Activated B cell treated with CpG ODN at 0.5 μM for 24 hours (primary cell): ENCODE data around the gene MACROD2. TPM values are rescaled to one million over a fixed set of nuclear protein-coding genes. Genes with fewer than 3 reads are reported as not detected.

Experiments used
- ATAC-seq: fragments of 200-7000 bp; cut with Tn5 transposase; one replicate; pipeline ENCODE4 v1.10.0; 2021; ENCODE audit warnings: low read depth, mild to moderate bottlenecking, moderate library complexity
- CTCF ChIA-PET: fragments of 350-600 bp; sonication (Branson Sonifier 250); formaldehyde crosslinking; loops from one replicate; lab custom pipeline; 2021; ENCODE audit warnings: antibody characterized with exemption; lab: Charles Lee
- POLR2A ChIA-PET: fragments of 350-600 bp; sonication (Branson Sonifier 250); formaldehyde crosslinking; loops from one replicate; lab custom pipeline; 2021; ENCODE audit warnings: antibody characterized with exemption; lab: Charles Lee
- DNase-seq: peaks from one replicate; pipeline ENCODE4 v3.0.0; 2022
- H3K27ac Mint-ChIP-seq: one replicate; pipeline ENCODE4 v1.8.0; 2020; ENCODE audit warnings: mixed read lengths
- H3K27me3 Mint-ChIP-seq: one replicate; pipeline ENCODE4 v1.8.0; 2021; ENCODE audit warnings: mixed read lengths
- H3K36me3 Mint-ChIP-seq: one replicate; pipeline ENCODE4 v1.8.0; 2021; ENCODE audit warnings: low read depth, mixed read lengths
- H3K4me1 Mint-ChIP-seq: one replicate; pipeline ENCODE4 v1.8.0; 2021; ENCODE audit warnings: mixed read lengths
- H3K4me3 Mint-ChIP-seq: one replicate; pipeline ENCODE4 v1.8.0; 2020; ENCODE audit warnings: mild to moderate bottlenecking, mixed read lengths
- H3K9me3 Mint-ChIP-seq: one replicate; pipeline ENCODE4 v1.8.0; 2020; ENCODE audit warnings: mixed read lengths
- intact Hi-C: fragments of 100-400 bp; cut with micrococcal nuclease; formaldehyde crosslinking; loops from one replicate; pipeline ENCODE4 v1.15.1; 2024
- total RNA-seq: library from RNA; stranded (reverse); gene quantifications from 2 replicates; pipeline ENCODE4 v1.2.3, GENCODE V29; 2022
- TF ChIP-seq, protein P1 (sequence below): fragments of 200-600 bp; IDR thresholded peaks from one replicate; pipeline ENCODE4 v1.8.0; 2022; ENCODE audit warnings: antibody characterized with exemption, mild to moderate bottlenecking

Gene MACROD2
- total RNA-seq, 1 donor from 2014 or later = 55.1 TPM

DNA sequence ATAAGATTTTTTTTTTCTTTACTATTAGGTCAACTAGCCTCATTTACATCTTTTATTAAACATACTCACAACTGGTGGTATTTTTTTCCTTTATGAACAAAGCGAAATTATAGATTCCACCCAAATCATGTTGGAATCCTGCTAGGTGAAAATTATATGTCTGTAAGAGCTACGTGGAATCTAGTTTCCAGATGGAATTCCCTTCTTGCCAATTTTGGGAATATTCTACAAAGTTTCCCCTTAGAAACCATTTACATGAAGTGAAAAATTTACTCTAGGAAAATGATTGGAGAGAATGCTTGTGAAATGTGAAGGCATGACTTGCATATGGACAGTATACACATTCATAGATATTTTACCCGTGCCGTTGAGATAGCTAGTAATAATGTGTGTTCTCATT is 1466.6 kb downstream of the MACROD2 start:
- TF ChIP-seq, protein P1, sequence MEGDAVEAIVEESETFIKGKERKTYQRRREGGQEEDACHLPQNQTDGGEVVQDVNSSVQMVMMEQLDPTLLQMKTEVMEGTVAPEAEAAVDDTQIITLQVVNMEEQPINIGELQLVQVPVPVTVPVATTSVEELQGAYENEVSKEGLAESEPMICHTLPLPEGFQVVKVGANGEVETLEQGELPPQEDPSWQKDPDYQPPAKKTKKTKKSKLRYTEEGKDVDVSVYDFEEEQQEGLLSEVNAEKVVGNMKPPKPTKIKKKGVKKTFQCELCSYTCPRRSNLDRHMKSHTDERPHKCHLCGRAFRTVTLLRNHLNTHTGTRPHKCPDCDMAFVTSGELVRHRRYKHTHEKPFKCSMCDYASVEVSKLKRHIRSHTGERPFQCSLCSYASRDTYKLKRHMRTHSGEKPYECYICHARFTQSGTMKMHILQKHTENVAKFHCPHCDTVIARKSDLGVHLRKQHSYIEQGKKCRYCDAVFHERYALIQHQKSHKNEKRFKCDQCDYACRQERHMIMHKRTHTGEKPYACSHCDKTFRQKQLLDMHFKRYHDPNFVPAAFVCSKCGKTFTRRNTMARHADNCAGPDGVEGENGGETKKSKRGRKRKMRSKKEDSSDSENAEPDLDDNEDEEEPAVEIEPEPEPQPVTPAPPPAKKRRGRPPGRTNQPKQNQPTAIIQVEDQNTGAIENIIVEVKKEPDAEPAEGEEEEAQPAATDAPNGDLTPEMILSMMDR = no peak
- ChIA-PET POLR2A (no interaction called here), CTCF (no interaction called here)
- H3K9me3 Mint-ChIP-seq = no peaks in the 10 kb centered on the region
- H3K27ac Mint-ChIP-seq = no peak overlapping the region
- peaks cover 11% of the 10 kb centered on the region for H3K4me1 Mint-ChIP-seq
- DNase-seq (no peak), ATAC-seq (no peak)
- peaks cover 2% of the 10 kb centered on the region for H3K27me3 Mint-ChIP-seq
- intact Hi-C loops = no loop called here
- no peak overlapping the region for H3K4me3 Mint-ChIP-seq
- no peaks in the 10 kb centered on the region for H3K36me3 Mint-ChIP-seq

DNA sequence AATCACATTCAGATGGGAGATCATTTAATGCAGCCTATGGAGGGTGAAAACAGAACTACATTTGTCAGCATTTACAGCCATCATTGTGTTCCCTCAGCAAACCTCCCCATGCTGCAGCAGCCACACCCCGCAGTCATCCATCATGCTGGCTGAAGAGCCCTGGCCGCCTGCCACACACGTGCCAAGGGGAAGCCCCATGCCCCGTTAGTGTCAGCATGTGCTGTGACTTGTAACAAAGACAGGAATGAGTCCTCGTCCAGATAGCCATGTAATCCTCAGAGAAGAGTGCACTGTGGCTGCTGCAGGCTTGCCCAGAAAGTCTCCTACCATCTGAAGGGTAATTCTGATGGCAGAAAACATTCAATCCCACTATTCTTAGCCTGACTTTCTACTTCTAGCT is 1480.2 kb downstream of the MACROD2 start:
- intact Hi-C loops = no loop called here
- peaks cover 12% of the 10 kb centered on the region for H3K4me1 Mint-ChIP-seq
- no peaks in the 10 kb centered on the region for H3K27me3 Mint-ChIP-seq
- TF ChIP-seq, protein P1 = no peak
- ATAC-seq (peak; percentile 64), DNase-seq (no peak)
- H3K36me3 Mint-ChIP-seq = no peaks in the 10 kb centered on the region
- no peaks in the 10 kb centered on the region for H3K9me3 Mint-ChIP-seq
- no peak overlapping the region for H3K27ac Mint-ChIP-seq
- CTCF ChIA-PET = no interaction called here
- no peak overlapping the region for H3K4me3 Mint-ChIP-seq
- POLR2A ChIA-PET = no interaction called here

DNA sequence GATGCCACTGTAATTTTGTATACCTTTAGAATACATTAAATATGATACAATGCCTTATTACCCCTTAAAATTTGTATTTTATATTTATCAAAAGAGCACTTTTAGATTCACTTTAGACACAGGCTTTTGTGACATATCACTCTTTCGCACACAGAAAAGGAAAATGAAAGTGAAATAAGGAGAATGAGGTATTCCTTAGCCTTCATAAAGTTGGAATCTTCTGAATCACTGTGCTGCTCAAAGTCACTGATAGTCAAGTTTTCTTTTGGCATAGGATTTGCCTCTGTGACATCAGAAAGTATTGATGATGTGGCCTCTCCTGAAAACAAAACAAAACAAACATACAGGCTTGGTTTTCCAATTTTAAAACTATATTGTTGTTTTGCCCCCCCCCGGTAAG is 1480.9 kb downstream of the MACROD2 start:
- POLR2A ChIA-PET = no interaction called here
- Mint-ChIP-seq H3K36me3 (no peaks in the 10 kb centered on the region), H3K4me1 (peaks cover 12% of the 10 kb centered on the region), H3K27me3 (no peaks in the 10 kb centered on the region), H3K27ac (no peak overlapping the region), H3K9me3 (no peaks in the 10 kb centered on the region), H3K4me3 (no peak overlapping the region)
- DNase-seq = no peak
- CTCF ChIA-PET = no interaction called here
- intact Hi-C loops = no loop called here
- no peak for ATAC-seq
- TF ChIP-seq, protein P1 = no peak

DNA sequence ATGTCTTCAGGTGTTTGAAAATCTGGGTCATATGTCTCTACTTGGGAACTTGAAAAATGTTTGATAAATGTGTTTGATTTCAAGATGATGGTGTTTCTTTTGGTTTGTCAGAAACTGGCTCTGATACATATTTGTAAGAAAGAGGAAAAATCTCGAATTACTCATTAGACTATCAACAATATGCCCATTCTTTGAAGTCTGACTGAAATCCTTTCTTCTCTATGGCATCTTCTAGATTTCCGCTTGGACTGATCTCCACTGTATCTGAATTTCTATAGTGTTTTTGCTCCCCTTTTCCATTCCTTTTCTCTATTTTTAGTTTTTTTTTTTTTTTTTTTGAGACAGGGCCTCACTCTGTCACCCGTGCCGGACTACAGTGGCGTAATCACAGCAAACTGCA is 1481.5 kb downstream of the MACROD2 start:
- no peak for ATAC-seq
- no peak overlapping the region for H3K27ac Mint-ChIP-seq
- no peaks in the 10 kb centered on the region for H3K9me3 Mint-ChIP-seq
- POLR2A ChIA-PET = no interaction called here
- no peak for DNase-seq
- no peaks in the 10 kb centered on the region for H3K36me3 Mint-ChIP-seq
- H3K4me3 Mint-ChIP-seq = no peak overlapping the region
- CTCF ChIA-PET = no interaction called here
- H3K4me1 Mint-ChIP-seq = peaks cover 12% of the 10 kb centered on the region
- intact Hi-C loops = no loop called here
- H3K27me3 Mint-ChIP-seq = no peaks in the 10 kb centered on the region
- TF ChIP-seq, protein P1 = no peak

DNA sequence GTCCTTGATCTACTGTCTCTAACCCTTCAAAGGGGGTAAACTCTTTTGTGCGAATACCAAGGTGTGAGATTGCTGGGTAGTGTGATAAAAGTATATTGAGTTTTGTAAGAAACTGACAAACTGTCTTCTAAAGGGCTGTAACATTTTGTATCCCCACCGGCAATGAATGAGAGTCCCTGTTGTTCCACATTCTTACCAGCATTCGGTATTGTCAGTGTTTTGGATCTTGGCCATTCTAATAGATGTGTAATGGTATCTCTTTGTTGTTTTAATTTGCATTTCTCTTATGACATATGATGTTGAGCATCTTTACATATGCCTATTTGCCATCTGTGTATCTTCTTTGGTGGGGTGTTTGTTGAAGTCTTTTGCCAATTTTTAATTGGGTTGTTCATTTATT is 1487.2 kb downstream of the MACROD2 start:
- ChIA-PET CTCF (no interaction called here), POLR2A (no interaction called here)
- ATAC-seq = no peak
- Mint-ChIP-seq H3K27ac (no peak overlapping the region), H3K4me1 (no peaks in the 10 kb centered on the region), H3K9me3 (no peaks in the 10 kb centered on the region), H3K4me3 (no peak overlapping the region), H3K27me3 (no peaks in the 10 kb centered on the region), H3K36me3 (no peaks in the 10 kb centered on the region)
- no peak for DNase-seq
- intact Hi-C loops = no loop called here
- TF ChIP-seq, protein P1 = no peak
